ENCODE results near the gene RAPH1.

Gene RAPH1

GRCh38 chr2:203535078-203535783 is at the start of gene RAPH1:
Gene RAPH1, minus strand, starts transcription at chr2:203535301. Its CDS starts 39,948 bp downstream, at chr2:203495353.
- DNase-seq (ENCODE audit: low read depth), result peak; percentile 30

GRCh38 chr2:203584784-203585183 is 49.7 kb upstream of the RAPH1 start:
- no peak for DNase-seq (ENCODE audit: low read depth)

- DNase-seq (ENCODE audit: low read depth), result no peak
These were observed 48.6 kb upstream of the RAPH1 start for GRCh38 chr2:203583701-203584100.

- DNase-seq (ENCODE audit: low read depth), result no peak
These were observed 48.1 kb upstream of the RAPH1 start for GRCh38 chr2:203583084-203583695.

- DNase-seq (ENCODE audit: low read depth), result no peak
These were observed 47.4 kb upstream of the RAPH1 start for GRCh38 chr2:203582468-203582867.

- no peak for DNase-seq (ENCODE audit: low read depth)
These were observed 45.7 kb upstream of the RAPH1 start for GRCh38 chr2:203580844-203581243.

- no peak for DNase-seq (ENCODE audit: low read depth)
These were observed 44.6 kb upstream of the RAPH1 start for GRCh38 chr2:203579730-203580129.

GRCh38 chr2:203578759-203579643 is 43.9 kb upstream of the RAPH1 start:
- DNase-seq (ENCODE audit: low read depth), result no peak

- DNase-seq (ENCODE audit: low read depth), result no peak
These were observed 39.7 kb upstream of the RAPH1 start for GRCh38 chr2:203574824-203575223.

- no peak for DNase-seq (ENCODE audit: low read depth)
These were observed 37.2 kb upstream of the RAPH1 start for GRCh38 chr2:203572316-203572715.

- no peak for DNase-seq (ENCODE audit: low read depth)
These were observed 34.7 kb upstream of the RAPH1 start for GRCh38 chr2:203569677-203570316.

- DNase-seq (ENCODE audit: low read depth), result no peak
These were observed 32.6 kb upstream of the RAPH1 start for GRCh38 chr2:203567691-203568090.

GRCh38 chr2:203566161-203566560 is 31.1 kb upstream of the RAPH1 start:
- DNase-seq (ENCODE audit: low read depth), result no peak

- no peak for DNase-seq (ENCODE audit: low read depth)
These were observed 30.0 kb upstream of the RAPH1 start for GRCh38 chr2:203565076-203565475.

GRCh38 chr2:203562268-203562667 is 27.2 kb upstream of the RAPH1 start:
- DNase-seq (ENCODE audit: low read depth), result no peak

- no peak for DNase-seq (ENCODE audit: low read depth)
These were observed 24.5 kb upstream of the RAPH1 start for GRCh38 chr2:203559641-203560040.

- DNase-seq (ENCODE audit: low read depth), result no peak
These were observed 18.7 kb upstream of the RAPH1 start for GRCh38 chr2:203553784-203554183.

GRCh38 chr2:203551778-203552177 is 16.7 kb upstream of the RAPH1 start:
- DNase-seq (ENCODE audit: low read depth), result no peak

- no peak for DNase-seq (ENCODE audit: low read depth)
These were observed 15.2 kb upstream of the RAPH1 start for GRCh38 chr2:203550266-203550665.

GRCh38 chr2:203549406-203549805 is 14.3 kb upstream of the RAPH1 start:
- no peak for DNase-seq (ENCODE audit: low read depth)

GRCh38 chr2:203548887-203549286 is 13.8 kb upstream of the RAPH1 start:
- no peak for DNase-seq (ENCODE audit: low read depth)

GRCh38 chr2:203547356-203547755 is 12.3 kb upstream of the RAPH1 start:
- DNase-seq (ENCODE audit: low read depth), result no peak

Measured in CMK (cell line).